Epidermal melanocyte (primary cell): Measurements from ENCODE around the gene ZNHIT2.

Experiments
- DNase-seq: peaks from one replicate; pipeline ENCODE4 v3.0.0; 2011; ENCODE audit warnings: low spot score; ENCODE audit not compliant: insufficient read length

ZNHIT2 gene

GRCh38 chr11:65134240-65134951 is 16.9 kb upstream of the ZNHIT2 start, which contains the start of gene SYVN1:
Gene SYVN1 (minus strand): TSS chr11:65134519. CDS start chr11:65133601, 918 bp downstream.
- DNase-seq, result peak; percentile 93

DNA sequence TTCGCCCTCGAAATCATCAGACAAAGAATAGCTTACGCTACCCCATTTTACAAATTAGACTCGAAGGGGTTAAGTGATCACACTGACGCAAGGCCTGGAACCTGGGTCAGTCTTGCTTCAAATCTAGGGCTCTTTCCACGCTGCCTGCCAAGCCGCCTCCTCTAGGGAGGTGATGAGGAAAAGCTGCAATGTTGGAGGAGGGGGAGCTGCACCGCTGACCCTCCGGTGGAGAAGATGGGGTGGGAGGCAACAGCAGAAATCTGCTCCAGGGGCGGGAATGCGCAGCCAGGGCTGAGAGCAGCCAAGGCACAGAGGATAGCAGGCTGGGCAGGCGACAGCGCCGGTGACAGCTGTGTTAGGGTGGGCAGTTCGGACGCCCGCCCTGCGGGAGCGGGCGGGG is 16.2 kb upstream of the ZNHIT2 start:
- DNase-seq, result no peak

GRCh38 chr11:65132988-65133700 is 15.6 kb upstream of the ZNHIT2 start:
- no peak for DNase-seq

DNA sequence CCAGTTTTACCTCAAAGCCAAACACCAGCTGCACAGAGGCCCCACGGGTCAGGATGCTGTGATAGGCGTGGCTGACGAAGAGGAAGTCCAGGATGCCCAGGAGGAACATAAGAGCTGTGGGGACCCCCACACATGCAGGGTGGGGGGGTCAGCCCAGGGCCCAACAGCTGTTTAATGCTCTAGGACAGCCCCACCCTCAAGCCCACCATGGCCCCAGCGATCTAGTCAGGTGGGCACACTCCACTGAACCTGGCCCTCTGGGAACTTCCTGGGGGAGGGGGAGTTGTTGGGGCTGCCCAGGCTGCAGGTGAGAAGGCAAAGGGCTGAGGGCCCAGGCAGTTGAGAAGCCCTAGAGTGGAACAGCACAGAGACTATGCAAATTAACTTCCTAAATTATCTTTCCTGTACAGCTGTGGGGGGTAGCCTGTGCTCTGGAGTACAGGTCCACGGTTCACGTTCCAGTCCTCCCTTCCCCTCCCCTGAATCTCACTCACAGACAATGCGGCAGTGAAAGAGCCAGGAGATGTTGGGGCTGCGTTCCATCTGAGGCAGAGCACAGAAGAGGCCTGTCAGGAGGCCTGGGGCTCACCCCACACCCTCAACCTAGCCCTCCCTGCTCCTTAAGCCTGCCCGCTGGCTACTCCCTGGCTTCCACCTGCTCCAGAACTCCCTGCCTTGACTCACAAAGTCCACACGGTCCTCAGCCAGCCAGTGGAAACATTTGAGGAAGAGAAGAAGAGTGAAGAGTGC is 14.9 kb upstream of the ZNHIT2 start:
- no peak for DNase-seq

DNA sequence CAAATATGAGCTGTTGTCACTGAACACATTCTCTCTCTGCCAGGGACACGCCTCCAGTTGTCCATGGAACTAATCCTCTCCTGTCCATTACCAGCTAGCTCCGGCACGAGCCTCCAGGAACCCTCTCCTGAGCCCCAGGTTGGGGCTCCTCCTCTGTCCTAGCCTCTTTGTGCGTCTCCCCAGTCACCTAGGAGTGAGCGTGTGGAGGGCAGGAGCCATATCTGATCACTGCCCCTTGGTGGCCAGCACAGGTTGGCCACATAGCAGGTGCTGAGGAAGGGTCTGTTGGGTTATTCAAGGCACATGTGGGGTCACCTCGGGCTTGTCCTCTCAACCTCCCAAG is 14.4 kb upstream of the ZNHIT2 start:
- no peak for DNase-seq

DNA sequence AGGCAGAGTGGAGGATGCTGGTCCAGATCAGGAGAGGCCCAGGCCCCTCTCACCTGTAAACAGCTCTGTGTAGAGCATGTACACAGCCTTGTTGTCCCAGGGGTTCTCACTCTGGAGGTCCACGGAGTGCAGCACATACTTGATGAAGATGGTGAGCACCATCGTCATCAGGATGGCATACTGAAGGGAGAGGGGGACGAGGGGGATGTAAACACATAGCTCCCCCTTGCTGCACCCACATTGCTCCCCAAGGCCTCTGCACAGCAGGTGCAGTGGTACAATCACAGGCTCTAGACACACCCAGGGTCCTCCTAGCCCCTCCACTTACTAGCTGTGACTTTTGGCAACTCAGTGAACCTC is 13.9 kb upstream of the ZNHIT2 start:
- DNase-seq, result no peak

DNA sequence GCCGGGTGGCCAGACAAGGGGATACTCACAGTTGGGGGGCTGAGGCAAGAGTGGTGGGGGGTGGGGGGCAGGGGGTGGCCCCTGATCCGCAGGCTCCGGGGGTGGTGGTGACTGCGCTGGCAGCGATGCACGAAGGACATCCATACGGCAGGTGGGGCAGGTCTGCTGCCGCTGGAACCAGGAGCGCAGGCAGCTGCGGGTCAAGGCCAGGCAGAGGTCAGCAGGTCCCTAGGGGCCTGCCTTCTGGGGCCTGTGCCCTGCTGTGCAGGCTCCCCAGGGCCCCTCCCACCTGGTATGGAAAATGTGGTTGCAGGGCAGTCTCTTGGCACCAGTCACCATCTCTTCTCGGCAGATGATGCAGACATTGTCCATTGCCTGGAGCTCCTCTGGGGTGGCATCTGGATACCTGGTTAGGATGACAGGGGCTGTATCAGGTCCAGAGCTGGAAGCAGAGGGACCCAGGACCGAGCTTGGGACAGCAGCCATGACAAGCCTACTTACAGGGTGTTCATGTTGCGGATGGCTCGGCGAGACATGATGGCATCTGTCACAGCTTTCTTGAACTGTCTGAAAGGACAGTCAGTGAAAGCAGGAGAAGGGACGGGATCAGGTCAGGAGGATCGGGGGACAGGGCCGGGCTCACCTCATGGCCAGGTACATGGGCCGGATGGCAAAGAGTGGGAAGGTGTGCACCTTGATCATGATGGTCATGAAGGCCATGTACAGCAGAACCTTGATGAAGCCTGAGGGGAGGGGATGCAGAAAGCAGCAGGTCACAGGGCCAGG is 13.3 kb upstream of the ZNHIT2 start:
- no peak for DNase-seq

GRCh38 chr11:65129649-65130441 is 12.3 kb upstream of the ZNHIT2 start:
- DNase-seq, result no peak

DNA sequence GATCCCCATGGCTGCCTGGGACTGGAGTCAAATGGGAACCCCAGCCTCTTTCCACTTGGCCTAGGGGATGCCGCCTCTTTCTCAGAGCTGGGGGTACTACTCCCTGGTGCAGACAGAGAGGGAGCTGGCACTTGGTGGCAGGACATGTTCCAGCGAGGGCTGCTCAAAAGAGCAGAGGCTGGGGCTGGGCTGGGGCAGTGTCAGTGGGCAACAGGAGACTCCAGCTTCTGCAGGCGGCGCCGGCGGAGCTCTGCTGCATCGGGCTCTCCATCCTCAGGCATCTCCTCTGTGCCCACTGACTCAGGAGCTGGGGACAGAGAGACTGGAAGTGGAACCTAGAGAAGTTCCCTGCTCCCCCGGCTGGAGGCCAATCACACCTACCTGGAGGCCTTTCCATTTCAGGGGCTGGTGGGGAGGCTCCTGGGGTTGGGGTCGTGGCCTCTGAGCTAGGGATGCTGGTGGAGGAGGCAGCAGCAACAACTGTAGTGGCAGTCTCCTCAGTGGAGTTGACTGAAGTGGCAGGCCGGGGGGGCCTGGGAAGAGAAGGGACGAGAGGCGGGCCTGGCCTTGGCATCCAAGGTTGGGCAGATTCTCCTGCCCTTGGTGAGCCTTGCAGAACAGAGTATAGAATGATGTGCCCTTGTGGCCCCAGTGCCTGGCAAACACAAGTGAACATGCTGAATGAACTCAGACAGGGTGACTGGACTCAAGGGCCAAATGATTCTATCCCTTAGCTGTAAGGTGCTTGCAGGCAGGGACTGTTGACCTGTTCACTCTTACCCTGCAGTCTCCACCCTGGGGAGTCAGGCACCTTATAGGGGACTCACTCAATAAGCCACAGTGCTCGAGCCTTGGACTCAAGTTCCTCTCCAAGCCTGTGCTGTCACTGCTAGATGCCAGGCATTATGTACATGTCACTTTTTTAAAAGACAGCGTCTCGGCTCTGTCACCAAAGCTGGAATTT is 11.0 kb upstream of the ZNHIT2 start:
- no peak for DNase-seq

DNA sequence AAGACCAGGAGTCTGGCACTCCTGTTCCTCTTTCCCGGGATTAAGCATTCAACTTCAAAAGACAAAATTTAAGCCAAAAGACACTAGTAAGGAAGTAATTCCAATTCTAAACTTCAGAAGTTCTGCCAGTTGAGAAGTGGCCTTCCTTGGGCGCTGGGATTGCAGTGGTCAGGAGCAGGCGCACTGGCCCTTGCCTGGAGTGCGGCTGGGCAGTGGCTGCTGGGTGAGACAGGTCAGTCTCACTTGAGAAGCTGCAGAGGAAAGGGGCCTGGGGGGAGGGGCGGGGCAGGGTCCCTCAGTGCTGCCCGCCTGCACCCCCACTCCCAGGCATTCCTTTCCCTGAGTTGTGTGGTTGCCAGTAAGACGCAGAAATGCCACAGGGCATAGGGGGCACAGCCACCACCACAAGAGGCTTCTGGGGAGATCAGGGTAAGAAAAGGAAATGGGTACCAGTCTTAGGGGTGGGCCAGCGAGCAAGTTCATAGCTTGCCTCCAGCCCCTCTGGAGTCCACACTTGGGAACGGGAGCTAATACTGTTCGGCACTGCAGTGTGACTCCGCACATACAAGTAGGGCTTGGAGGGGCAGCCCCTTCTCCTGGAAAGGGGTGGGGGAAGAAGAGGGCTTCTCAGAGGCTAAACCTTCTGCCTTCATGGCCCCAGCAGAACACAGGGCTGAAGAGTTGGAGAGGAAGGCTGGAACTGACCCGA is 10.1 kb upstream of the ZNHIT2 start:
- no peak for DNase-seq

GRCh38 chr11:65126624-65127274 is 9.2 kb upstream of the ZNHIT2 start:
- no peak for DNase-seq

DNA sequence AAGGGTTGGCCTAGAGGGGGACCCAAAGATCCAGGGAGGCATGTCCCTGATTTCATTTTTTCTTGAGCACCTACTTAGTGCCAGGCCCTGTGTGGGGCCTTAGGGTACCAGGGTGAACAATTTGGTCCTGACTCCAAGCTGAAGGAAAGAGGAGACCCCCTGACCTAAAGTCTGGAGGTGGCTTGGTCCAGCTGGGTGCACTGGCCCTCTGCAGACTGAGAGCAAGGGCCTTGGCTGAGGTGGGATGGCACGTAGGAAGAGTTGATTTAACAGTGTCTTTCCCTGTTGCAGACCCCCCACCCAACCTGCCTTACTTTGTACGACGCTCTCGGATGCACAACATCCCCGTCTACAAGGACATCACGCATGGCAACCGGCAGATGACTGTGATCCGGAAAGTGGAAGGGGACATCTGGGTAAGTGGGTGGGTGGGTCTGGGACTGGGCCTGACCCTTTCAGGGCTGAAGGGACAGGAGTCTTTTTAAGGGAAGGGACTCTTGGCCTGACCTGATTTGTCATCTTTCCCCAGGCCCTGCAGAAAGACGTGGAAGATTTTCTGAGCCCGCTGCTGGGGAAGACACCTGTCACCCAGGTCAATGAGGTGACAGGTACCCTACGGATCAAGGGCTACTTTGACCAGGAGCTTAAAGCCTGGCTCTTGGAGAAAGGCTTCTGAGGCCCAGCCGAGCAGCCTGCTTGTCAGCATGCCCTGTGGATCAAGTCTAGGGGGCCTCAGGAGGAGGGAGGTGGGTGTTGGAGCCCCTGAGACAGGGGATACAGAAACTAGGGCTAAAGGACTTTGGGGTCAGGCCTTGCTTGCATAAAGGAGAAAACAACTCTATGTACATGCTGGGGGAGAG is 7.9 kb upstream of the ZNHIT2 start:
- no peak for DNase-seq

DNA sequence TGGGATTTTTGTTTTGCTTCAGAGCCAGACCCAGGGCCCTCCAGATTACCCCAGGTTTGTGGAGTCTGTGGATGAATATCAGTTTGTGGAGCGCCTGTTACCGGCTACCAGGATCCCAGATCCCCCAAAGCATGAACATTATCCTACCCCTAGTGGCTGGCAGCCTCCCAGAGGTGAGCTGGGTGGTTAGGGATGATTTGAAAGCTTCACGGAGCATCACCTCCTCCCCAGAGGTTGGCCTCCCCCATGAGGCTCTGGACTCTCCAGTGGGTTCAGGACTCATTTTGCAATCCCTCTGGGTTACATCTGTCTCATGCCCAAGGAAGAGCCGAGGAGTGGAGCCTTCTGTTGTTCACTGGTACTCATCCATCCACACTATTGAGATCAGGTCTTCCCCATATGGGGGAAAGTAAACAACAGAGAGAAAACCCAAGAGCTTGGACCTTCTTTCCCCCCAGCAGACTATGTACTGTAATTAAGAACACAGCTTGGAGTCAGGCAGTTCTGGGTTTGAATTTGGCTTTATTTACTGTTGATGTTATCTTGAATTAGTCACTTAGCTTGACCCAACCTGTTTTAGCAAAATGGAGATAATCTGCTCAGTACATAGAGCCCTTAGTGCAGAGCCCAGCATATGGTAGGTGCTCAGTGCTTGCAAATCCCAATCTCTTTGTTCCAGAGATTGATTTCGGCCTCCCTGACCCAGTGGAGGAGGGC is 7.1 kb upstream of the ZNHIT2 start:
- no peak for DNase-seq

- peak; percentile 93 for DNase-seq
These were observed 4.6 kb upstream of the ZNHIT2 start, which contains the start of the genes FAU and MRPL49 for GRCh38 chr11:65121865-65122696. Gene FAU (minus strand): TSS chr11:65122134. CDS start chr11:65121813, 321 bp downstream. Gene MRPL49 (plus strand): TSS chr11:65122321. CDS start chr11:65122347, 26 bp downstream.

GRCh38 chr11:65121447-65121864 is 4.0 kb upstream of the ZNHIT2 start:
- no peak for DNase-seq

GRCh38 chr11:65120831-65121230 is 3.3 kb upstream of the ZNHIT2 start:
- DNase-seq, result no peak
